GOT3 (cell line): ENCODE data around the gene SNAPC1.

Experiments used
- DNase-seq: peaks from one replicate; lab custom pipeline; 2025; ENCODE audit warnings: mixed read lengths; lab: John Stamatoyannopoulos, UW

The SNAPC1 gene

DNA sequence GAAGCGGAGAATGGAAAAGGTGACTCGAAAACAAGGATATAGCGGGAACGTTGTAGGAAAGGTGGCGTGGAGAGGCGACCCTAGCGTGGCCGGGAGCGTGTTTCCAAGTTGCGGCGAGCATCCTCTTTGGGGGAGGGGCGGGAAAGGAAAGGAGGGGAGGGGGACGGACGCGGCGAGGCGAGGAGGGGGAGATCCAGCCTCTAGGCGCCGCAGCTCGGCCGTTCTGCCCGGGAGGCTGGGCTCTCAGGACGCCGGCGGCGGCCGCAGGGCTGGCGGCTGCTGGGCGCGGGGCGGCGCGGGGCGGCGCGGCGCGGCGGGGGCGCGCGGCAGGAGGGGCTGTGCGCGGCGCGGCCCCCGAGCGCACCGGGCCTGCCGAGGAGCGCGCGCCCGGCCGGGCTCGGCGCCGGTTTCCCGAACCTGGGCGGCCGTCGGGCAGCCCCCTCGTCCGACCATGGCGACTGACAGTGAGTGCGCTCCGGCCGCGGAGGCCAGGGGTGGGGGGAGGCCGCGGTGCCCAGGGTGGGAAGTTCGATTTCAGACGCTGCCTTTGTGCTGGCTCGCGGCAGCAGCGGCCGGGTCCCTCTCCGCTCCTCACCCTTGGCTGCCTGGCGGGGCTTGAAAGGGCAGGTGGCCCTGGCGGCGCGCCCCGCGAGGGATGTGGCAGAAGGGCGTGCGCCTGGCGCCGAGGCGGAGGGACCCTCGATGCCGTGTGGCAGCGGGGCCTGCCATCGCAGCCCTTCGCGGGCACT lies 50.3 kb downstream of the SNAPC1 start, which contains the start of gene SYT16:
Gene SYT16, plus strand, starts transcription at position 357 of the 749 bp plus-strand sequence.
- no peak for DNase-seq

DNA sequence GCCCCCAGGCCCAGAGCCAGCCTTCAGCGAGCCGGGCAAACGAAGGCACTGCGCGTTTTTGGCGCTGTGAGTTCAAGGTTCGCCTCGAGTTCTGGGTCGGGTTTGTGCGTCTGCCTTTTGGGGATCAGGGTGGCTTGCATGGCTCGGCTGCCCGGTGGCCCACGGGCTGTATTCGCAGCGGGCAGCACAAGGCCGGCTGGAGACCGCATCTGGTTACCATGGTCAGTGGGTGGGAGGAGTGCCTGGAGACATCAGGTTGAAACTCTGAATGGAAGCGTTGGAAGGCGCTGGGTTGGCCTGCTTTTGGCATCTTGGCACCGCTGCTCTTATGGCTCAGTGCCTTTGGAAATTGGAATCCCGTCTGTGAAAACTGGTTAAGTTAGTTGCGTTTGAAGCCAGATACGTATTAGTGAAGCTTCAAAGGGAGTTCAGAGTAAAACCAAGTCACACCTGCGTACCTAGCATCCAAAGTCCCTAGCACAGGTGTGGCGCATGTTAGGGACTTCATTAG lies 50.9 kb downstream of the SNAPC1 start:
- no peak for DNase-seq

DNA sequence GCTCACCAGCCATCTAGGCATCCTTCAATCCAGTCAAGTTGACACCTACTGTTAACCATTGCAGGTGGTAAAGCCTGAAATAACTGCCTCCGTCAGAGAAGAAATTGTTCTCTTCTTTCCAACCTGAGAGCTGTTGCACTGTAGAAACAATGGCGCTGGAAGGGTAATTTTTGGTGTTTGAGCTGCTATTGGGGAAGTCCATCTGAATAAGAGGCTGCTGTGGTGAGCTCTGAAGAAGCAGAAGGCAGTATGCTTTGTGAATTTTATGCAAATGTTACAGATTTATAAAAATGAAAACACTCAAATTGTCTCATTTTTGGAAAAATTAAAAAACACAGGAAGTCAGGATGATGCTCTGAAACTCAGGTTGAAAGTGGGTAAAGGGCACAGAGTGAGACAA lies 60.2 kb downstream of the SNAPC1 start:
- no peak for DNase-seq

- DNase-seq: no peak
These were observed 70.6 kb downstream of the SNAPC1 start for GRCh38 chr14:61832783-61833182.

DNA sequence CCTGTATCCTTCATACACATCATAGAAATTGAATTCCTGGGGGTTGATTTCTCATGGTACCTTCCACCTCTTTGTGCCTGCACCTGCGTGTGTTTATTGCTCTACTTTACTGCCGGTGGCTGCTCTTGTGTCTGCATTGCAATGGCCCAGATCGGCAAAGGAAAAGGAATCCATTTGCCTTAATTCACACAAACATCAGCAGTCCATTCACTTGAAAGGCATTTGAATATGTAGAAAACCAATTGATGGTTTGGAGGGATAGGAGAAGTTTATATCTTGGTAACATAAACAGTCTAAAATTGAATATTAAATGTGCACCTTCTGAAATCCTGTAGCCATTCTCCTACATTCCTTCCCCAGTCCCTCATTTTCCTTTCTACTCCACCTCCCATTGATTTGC lies 74.0 kb downstream of the SNAPC1 start:
- DNase-seq: no peak

DNA sequence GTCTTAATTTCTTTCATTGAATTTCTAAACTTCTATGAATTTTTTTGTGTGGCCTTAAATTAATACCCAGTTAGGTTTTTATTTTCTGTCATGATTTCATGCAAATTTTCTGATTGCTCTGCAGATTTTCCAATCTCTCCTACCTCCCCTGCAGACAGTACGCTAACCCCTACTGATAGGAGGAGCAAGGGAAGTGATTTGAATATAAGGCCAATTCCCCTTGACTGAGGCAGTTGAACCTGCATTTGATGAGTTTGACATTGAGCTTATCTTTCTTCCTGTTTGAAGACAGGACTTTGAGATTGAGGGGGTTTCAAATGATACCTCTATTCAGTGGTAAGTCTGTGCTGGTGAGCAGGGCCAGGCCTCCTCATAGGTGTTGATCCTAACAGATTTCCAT lies 74.6 kb downstream of the SNAPC1 start:
- DNase-seq: no peak

DNA sequence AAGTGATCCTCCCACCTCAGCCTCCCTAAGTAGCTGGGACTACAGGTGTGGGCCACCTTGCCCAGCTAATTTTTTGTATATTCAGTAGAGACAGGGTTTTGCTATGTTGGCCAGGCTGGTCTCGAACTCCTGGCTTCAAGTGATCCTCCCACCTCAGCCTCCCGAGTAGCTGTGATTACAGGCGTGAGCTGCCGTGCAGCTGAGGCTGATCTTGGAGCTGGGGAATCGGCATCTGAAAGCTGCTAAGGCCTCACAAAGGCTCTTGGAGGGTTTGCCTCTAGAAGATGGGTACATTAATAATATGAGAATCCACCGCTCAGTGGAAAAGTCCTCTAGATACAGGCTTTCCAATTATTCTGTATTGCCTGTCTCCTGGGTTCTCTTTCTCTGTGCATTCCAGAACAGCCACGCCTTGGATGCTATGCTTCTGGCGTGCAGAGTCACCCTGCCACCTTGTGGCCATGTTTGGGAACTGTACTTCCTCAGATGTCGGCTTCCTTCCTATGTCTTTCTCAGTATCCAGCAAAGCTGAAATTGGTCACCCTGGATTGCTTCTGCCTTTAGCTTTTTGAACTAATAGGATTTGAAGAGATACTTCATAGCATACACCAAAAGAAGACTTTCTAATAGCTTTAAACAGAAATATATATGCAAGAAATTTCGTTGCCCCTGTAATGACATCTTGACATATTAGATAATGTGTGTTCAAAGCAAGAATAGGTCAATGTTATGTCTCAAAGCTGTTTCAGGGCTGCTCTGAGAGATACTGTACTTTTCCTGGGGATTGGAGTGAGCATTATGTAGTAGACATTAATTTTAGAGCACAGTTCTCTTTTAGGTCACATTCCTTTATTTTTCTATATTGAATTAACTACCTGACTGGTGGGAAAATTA lies 75.4 kb downstream of the SNAPC1 start:
- DNase-seq: no peak

- DNase-seq: no peak
These were observed 76.5 kb downstream of the SNAPC1 start for GRCh38 chr14:61838661-61839245.

DNA sequence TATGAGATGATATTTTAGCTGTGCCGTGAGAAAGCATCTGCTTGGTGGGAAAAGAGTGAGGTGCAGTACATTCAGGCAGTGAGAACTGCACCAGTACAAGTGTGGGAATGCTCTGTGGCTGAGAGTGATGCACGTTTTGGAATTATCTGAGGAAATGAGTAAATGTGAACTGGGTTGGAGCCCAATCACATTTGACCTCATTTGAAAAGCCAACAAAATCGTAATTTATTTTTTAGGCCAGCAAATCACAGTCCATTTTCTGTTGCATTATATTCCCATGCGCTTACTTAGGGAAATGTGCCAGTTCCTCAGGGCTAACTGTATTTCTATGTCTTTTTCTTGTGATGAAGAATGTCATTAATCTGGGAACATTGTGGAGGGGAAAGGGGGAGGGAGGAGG lies 77.3 kb downstream of the SNAPC1 start:
- no peak for DNase-seq

GRCh38 chr14:61841145-61841544 lies 78.9 kb downstream of the SNAPC1 start:
- no peak for DNase-seq
